ENCODE results near the gene TMEM62.
"Not testable (repeated sequence)": the region's sequence is repeated elsewhere in the genome, so short reads cannot be mapped to it uniquely, and the experiment has no call there.

Gene TMEM62

GRCh38 chr15:43210807-43211206 is 77.4 kb downstream of the TMEM62 start:
- no peak for DNase-seq

- no peak for DNase-seq
These were observed 77.9 kb downstream of the TMEM62 start for GRCh38 chr15:43211224-43211735.

- no peak for DNase-seq
These were observed 78.9 kb downstream of the TMEM62 start for GRCh38 chr15:43212299-43212698.

- DNase-seq, result no peak
These were observed 79.6 kb downstream of the TMEM62 start for GRCh38 chr15:43212951-43213350.

GRCh38 chr15:43213466-43213865 is 80.1 kb downstream of the TMEM62 start:
- DNase-seq, result no peak

GRCh38 chr15:43214169-43214568 is 80.8 kb downstream of the TMEM62 start:
- DNase-seq, result no peak

GRCh38 chr15:43214592-43215295 is 81.4 kb downstream of the TMEM62 start:
- DNase-seq, result no peak

- no peak for DNase-seq
These were observed 82.6 kb downstream of the TMEM62 start for GRCh38 chr15:43215961-43216360.

- no peak for DNase-seq
These were observed 85.7 kb downstream of the TMEM62 start for GRCh38 chr15:43218908-43219706.

GRCh38 chr15:43219929-43220928 is 86.8 kb downstream of the TMEM62 start:
- DNase-seq, result no peak

GRCh38 chr15:43220991-43221403 is 87.6 kb downstream of the TMEM62 start, which contains the start of gene EPB42:
TSS of gene EPB42 (minus strand) at chr15:43221018. CDS start at chr15:43220825, 193 bp downstream.
- no peak for DNase-seq

GRCh38 chr15:43221422-43221821 is 88.0 kb downstream of the TMEM62 start:
- DNase-seq, result no peak

GRCh38 chr15:43225201-43225949 is 92.0 kb downstream of the TMEM62 start:
- no peak for DNase-seq

- not testable (repeated sequence) for DNase-seq
These were observed 92.5 kb downstream of the TMEM62 start for GRCh38 chr15:43225950-43226255.

GRCh38 chr15:43226436-43227305 is 93.3 kb downstream of the TMEM62 start:
- DNase-seq, result no peak

- no peak for DNase-seq
These were observed 96.6 kb downstream of the TMEM62 start for GRCh38 chr15:43229977-43230376.

- no peak for DNase-seq
These were observed 97.3 kb downstream of the TMEM62 start for GRCh38 chr15:43230640-43231115.

- DNase-seq, result no peak
These were observed 99.0 kb downstream of the TMEM62 start for GRCh38 chr15:43232289-43232874.

Data from activated CD4-positive, CD25-positive, alpha-beta regulatory T cell treated with anti-CD3 and anti-CD28 coated beads, Interleukin-2, amount 50 U/mL, for 72 hours (primary cell).